Stomach (tissue), 4 donors: ENCODE results near the gene RNU2-63P.

Source experiments
- EP300 ChIP-seq: sonication (generic); formaldehyde crosslinking; IDR thresholded peaks from one replicate; pipeline ENCODE4 v1.6.1; 2017; ENCODE audit warnings: antibody characterized with exemption
- POLR2A ChIP-seq, 4 donors: fragments of 450-650 bp; IDR thresholded peaks; one replicate each; pipeline ENCODE4 v1.6.1; 2016; ENCODE audit warnings: antibody characterized with exemption in 4 of 4, control low read depth in 2 of 4, mild to moderate bottlenecking in 1 of 4, moderate library complexity in 1 of 4
- POLR2AphosphoS5 ChIP-seq, 3 donors: sonication (generic); formaldehyde crosslinking; IDR thresholded peaks; one replicate each; pipeline ENCODE4 v1.6.1; 2016; ENCODE audit warnings: antibody characterized with exemption in 3 of 3
- TF ChIP-seq, protein P1 (sequence below), 7 experiments: fragments of 450-650 bp in 4 of 7; fragments of 200-600 bp in 3 of 7; sonication (generic) in 3 of 7; IDR thresholded peaks; one replicate each; pipeline ENCODE4 v1.5.1; 2016 to 2019; ENCODE audit warnings: antibody characterized with exemption in 7 of 7, control low read depth in 2 of 7, mild to moderate bottlenecking in 1 of 7

GRCh38 chr2:88018909-88019308 is 2.6 kb upstream of the RNU2-63P start:
- TF ChIP-seq, protein P1, sequence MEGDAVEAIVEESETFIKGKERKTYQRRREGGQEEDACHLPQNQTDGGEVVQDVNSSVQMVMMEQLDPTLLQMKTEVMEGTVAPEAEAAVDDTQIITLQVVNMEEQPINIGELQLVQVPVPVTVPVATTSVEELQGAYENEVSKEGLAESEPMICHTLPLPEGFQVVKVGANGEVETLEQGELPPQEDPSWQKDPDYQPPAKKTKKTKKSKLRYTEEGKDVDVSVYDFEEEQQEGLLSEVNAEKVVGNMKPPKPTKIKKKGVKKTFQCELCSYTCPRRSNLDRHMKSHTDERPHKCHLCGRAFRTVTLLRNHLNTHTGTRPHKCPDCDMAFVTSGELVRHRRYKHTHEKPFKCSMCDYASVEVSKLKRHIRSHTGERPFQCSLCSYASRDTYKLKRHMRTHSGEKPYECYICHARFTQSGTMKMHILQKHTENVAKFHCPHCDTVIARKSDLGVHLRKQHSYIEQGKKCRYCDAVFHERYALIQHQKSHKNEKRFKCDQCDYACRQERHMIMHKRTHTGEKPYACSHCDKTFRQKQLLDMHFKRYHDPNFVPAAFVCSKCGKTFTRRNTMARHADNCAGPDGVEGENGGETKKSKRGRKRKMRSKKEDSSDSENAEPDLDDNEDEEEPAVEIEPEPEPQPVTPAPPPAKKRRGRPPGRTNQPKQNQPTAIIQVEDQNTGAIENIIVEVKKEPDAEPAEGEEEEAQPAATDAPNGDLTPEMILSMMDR (IDR thresholded peaks at IDR 0.05): no peak
- TF ChIP-seq POLR2AphosphoS5 (IDR thresholded peaks at IDR 0.05) (no peak), EP300 (no peak), POLR2A (IDR thresholded peaks at IDR 0.05) (no peak)
